ENCODE results near the gene SYNPO2. TPM values are rescaled to one million over a fixed set of nuclear protein-coding genes. Genes with fewer than 3 reads are reported as not detected.

The SYNPO2 gene
- total and polyA plus RNA-seq, 2 of the 8 experiments (the other 6 are each of a cell fraction or from before 2014, with no cell fraction given), result 0.50 to 4.2 TPM

- Histone ChIP-seq H2BK12ac (ENCODE audit: low read depth, low read length) (no peak overlapping the region), H3K4me2 (ENCODE audit: insufficient read depth in 1 of 2, low read depth in 2 of 2, low read length in 2 of 2) (no peak overlapping the region), H3K4ac (replicated peaks; ENCODE audit: insufficient read length, low read depth, low read length) (no peak overlapping the region), H2BK20ac (ENCODE audit: low read length) (no peak overlapping the region), H3K36me3 (ENCODE audit: control insufficient read depth in 2 of 4, insufficient read depth in 4 of 4, low read length in 3 of 4) (no peaks in the 10 kb centered on the region), H3K56ac (replicated peaks; ENCODE audit: insufficient read length, low read depth, low read length) (no peak overlapping the region), H2AK5ac (ENCODE audit: low read depth, low read length) (no peak overlapping the region), H4K91ac (replicated peaks; ENCODE audit: insufficient read length, low read length) (no peak overlapping the region), H3K23me2 (ENCODE audit: low read depth, low read length) (no peaks in the 10 kb centered on the region), H3K18ac (ENCODE audit: extremely low read depth, low read length) (no peak overlapping the region), H3K9me3 (ENCODE audit: insufficient read depth in 2 of 2, low read depth in 1 of 2, low read length in 1 of 2) (no peaks in the 10 kb centered on the region), H2BK15ac (ENCODE audit: low read length) (no peak overlapping the region), H4K20me1 (replicated peaks in 1 of 2; ENCODE audit: control insufficient read depth in 1 of 2, insufficient read depth in 2 of 2, low read length in 2 of 2) (no peaks in the 10 kb centered on the region), H4K5ac (ENCODE audit: insufficient read length, low read depth, low read length) (no peak overlapping the region), H2BK5ac (ENCODE audit: low read depth, low read length) (no peak overlapping the region), H3K79me1 (ENCODE audit: low read depth, low read length) (no peaks in the 10 kb centered on the region), H3K14ac (ENCODE audit: insufficient read length) (no peak overlapping the region), H3K79me2 (ENCODE audit: control insufficient read depth in 1 of 2, insufficient read depth in 2 of 2, low read length in 2 of 2) (no peaks in the 10 kb centered on the region), H2AFZ (ENCODE audit: low read length) (no peak overlapping the region), H2BK120ac (replicated peaks; ENCODE audit: low read depth, low read length) (no peak overlapping the region), H3K9ac (replicated peaks in 1 of 4; ENCODE audit: extremely low read depth in 1 of 4, low read depth in 3 of 4, low read length in 3 of 4) (no peak overlapping the region), H3K23ac (ENCODE audit: insufficient read length) (no peak overlapping the region), H3K4me1 (replicated peaks in 1 of 4; ENCODE audit: control insufficient read depth in 3 of 4, insufficient read depth in 4 of 4, low read length in 3 of 4) (no peaks in the 10 kb centered on the region; a peak in 2 of 7 replicates), H3K27ac (ENCODE audit: low read depth, low read length) (no peak overlapping the region), H3K4me3 (ENCODE audit: extremely low read depth in 1 of 4, insufficient read depth in 2 of 4, low read depth in 3 of 4, low read length in 4 of 4) (no peak overlapping the region), H4K8ac (ENCODE audit: extremely low read depth, insufficient read depth, low read length) (no peak overlapping the region), H3K27me3 (replicated peaks in 1 of 4; ENCODE audit: control insufficient read depth in 3 of 4, extremely low read depth in 1 of 4, insufficient read depth in 3 of 4, low read length in 3 of 4) (no peaks in the 10 kb centered on the region)
- no peak for DNase-seq (ENCODE audit: low read depth in 1 of 2, low spot score in 2 of 2)
- ChIA-PET POLR2A (ENCODE audit: partially characterized antibody) (interaction anchor here (0.8 to 1.0 kb wide), 2 partner anchors 9 to 181 kb away, joined by 3 to 4 read pairs; partner anchors contain the start of gene USP53), CTCF (ENCODE audit: partially characterized antibody) (interaction anchor here (0.7 to 3.3 kb wide), 7 partner anchors 9 to 249 kb away, joined by 3 to 33 read pairs (median 3); partner anchors contain the start of gene USP53)
- WGBS, 2 experiments (ENCODE audit: extremely low coverage in 1 of 2, insufficient coverage in 1 of 2, insufficient read length in 1 of 2, insufficient replicate concordance in 2 of 2, low coverage in 1 of 2, low lambda C conversion rate in 2 of 2, missing lambda C conversion rate in 1 of 2), result 94% methylated on average over 11 of the region's 11 CpGs; no CpG with 5 or more reads in 1 of the 2 experiments
- no peak for FAIRE-seq
- TF ChIP-seq MAFK (IDR thresholded peaks at IDR 0.05; ENCODE audit: low read depth, low read length), result no peak
- no peak for TF ChIP-seq SP1 (IDR thresholded peaks at IDR 0.05; ENCODE audit: low read depth, low read length)
- TF ChIP-seq NRF1 (IDR thresholded peaks at IDR 0.05; ENCODE audit: low read depth, low read length), result no peak
- TF ChIP-seq CHD1 (IDR thresholded peaks at IDR 0.05; ENCODE audit: low read depth, low read length), result no peak
- TF ChIP-seq RXRA (IDR thresholded peaks at IDR 0.05; ENCODE audit: insufficient read depth, low read depth, low read length), result no peak
- TF ChIP-seq CTCF (IDR thresholded peaks at IDR 0.05; ENCODE audit: control extremely low read depth in 1 of 3, insufficient read depth in 1 of 3, low read depth in 1 of 3, low read length in 3 of 3), result no peak
- TF ChIP-seq CBX5 (IDR thresholded peaks at IDR 0.05; ENCODE audit: low read depth, low read length), result no peak
- TF ChIP-seq RNF2 (IDR thresholded peaks at IDR 0.05; ENCODE audit: borderline replicate concordance, low read depth, low read length, missing control alignments, poor library complexity, severe bottlenecking), result no peak
- TF ChIP-seq SAP30 (IDR thresholded peaks at IDR 0.05; ENCODE audit: insufficient read depth, insufficient replicate concordance, low read length), result no peak
- TF ChIP-seq SIX5 (IDR thresholded peaks at IDR 0.05; ENCODE audit: low read depth, low read length), result no peak
- no peak for TF ChIP-seq SUZ12 (IDR thresholded peaks at IDR 0.05; ENCODE audit: low read length)
These were observed 142.6 kb downstream of the SYNPO2 start for GRCh38 chr4:119031218-119031617.

Measured in H1 (cell line).